WTC11 (cell line): ENCODE data around the gene ZFHX3.

Source experiments
- JUN ChIP-seq: sonication (generic); formaldehyde crosslinking; IDR thresholded peaks from 2 replicates; pipeline ENCODE4 v1.8.0; 2023; ENCODE audit warnings: mild to moderate bottlenecking, missing genetic modification reagents
- TF ChIP-seq, protein P1 (sequence below): sonication (generic); formaldehyde crosslinking; IDR thresholded peaks from 2 replicates; pipeline ENCODE4 v1.8.0; 2022; ENCODE audit warnings: mild to moderate bottlenecking, missing genetic modification reagents
- TF ChIP-seq, protein P2 (sequence below): fragments of 200-600 bp; IDR thresholded peaks from 2 replicates; pipeline ENCODE4 v1.8.0; 2022; ENCODE audit warnings: antibody characterized with exemption

GRCh38 chr16:73094371-73094770 is 46.4 kb upstream of the ZFHX3 start:
- TF ChIP-seq, protein P1, sequence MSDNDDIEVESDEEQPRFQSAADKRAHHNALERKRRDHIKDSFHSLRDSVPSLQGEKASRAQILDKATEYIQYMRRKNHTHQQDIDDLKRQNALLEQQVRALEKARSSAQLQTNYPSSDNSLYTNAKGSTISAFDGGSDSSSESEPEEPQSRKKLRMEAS (CRISPR knock-in tag) = no peak
- TF ChIP-seq, protein P2, sequence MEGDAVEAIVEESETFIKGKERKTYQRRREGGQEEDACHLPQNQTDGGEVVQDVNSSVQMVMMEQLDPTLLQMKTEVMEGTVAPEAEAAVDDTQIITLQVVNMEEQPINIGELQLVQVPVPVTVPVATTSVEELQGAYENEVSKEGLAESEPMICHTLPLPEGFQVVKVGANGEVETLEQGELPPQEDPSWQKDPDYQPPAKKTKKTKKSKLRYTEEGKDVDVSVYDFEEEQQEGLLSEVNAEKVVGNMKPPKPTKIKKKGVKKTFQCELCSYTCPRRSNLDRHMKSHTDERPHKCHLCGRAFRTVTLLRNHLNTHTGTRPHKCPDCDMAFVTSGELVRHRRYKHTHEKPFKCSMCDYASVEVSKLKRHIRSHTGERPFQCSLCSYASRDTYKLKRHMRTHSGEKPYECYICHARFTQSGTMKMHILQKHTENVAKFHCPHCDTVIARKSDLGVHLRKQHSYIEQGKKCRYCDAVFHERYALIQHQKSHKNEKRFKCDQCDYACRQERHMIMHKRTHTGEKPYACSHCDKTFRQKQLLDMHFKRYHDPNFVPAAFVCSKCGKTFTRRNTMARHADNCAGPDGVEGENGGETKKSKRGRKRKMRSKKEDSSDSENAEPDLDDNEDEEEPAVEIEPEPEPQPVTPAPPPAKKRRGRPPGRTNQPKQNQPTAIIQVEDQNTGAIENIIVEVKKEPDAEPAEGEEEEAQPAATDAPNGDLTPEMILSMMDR = no peak
- TF ChIP-seq JUN (CRISPR knock-in tag) = no peak
